ENCODE data around the gene SEMA3C. TPM values are rescaled to one million over a fixed set of nuclear protein-coding genes. Genes with fewer than 3 reads are reported as not detected.

The SEMA3C gene
- polyA plus RNA-seq, 1 experiment, result 64.1 TPM

DNA sequence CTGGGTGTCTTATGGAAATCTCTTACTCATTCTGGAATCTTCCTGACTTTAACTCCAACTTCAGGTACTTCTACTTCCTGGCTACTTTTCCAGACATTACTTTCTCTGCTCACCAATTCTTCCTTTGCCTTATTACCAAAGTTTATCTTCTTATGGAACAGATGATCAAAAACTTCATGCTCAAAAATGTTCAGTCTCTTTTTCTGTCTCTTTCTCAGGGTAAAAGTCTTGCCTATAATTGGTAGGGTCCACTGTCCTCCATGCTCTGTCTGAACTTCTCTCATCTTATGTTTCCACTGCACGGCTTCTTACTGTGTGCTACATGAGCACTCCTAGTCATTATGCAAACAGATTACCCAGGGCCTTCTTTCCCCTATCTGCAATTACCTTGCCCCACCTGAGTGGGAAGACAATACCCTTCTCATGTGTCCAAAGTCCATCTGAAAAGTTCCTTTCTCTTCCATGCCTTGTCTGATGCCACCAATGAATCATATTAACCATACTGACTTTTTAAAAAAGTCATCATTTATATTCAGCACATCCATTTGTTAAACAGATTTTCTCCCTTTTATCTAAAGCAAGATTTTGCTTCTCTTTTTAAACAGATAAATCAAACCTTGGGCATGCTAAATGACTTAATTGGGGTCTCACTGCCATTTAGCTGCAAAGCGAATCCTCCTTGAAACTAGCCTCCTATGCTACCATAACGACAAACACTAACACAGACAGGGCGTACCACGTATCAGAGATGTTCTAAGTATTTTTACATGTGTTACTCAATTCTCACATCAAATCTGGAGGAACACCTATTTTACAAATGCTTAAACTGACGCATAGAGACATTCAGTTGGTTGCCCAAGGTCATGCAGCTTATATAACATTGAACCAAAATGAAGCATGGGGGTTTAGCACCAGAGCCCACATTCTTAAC lies 48.8 kb downstream of the SEMA3C start:
- no peaks in the 10 kb centered on the region for H3K36me3 ChIP-seq (ENCODE audit: control insufficient read depth, insufficient read depth, low read length)
- CTCF ChIA-PET, result no interaction called here
- TF ChIP-seq, protein P1, sequence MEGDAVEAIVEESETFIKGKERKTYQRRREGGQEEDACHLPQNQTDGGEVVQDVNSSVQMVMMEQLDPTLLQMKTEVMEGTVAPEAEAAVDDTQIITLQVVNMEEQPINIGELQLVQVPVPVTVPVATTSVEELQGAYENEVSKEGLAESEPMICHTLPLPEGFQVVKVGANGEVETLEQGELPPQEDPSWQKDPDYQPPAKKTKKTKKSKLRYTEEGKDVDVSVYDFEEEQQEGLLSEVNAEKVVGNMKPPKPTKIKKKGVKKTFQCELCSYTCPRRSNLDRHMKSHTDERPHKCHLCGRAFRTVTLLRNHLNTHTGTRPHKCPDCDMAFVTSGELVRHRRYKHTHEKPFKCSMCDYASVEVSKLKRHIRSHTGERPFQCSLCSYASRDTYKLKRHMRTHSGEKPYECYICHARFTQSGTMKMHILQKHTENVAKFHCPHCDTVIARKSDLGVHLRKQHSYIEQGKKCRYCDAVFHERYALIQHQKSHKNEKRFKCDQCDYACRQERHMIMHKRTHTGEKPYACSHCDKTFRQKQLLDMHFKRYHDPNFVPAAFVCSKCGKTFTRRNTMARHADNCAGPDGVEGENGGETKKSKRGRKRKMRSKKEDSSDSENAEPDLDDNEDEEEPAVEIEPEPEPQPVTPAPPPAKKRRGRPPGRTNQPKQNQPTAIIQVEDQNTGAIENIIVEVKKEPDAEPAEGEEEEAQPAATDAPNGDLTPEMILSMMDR (IDR thresholded peaks at IDR 0.05; ENCODE audit: insufficient read depth, low read depth, low read length), result no peak
- DNase-seq (ENCODE audit: low read depth), result no peak
- POLR2A ChIA-PET, result no interaction called here
- H3K4me3 ChIP-seq (ENCODE audit: low read depth, low read length), result no peak overlapping the region
- no peaks in the 10 kb centered on the region for H3K27me3 ChIP-seq (ENCODE audit: control insufficient read depth, insufficient read depth, low read length)

DNA sequence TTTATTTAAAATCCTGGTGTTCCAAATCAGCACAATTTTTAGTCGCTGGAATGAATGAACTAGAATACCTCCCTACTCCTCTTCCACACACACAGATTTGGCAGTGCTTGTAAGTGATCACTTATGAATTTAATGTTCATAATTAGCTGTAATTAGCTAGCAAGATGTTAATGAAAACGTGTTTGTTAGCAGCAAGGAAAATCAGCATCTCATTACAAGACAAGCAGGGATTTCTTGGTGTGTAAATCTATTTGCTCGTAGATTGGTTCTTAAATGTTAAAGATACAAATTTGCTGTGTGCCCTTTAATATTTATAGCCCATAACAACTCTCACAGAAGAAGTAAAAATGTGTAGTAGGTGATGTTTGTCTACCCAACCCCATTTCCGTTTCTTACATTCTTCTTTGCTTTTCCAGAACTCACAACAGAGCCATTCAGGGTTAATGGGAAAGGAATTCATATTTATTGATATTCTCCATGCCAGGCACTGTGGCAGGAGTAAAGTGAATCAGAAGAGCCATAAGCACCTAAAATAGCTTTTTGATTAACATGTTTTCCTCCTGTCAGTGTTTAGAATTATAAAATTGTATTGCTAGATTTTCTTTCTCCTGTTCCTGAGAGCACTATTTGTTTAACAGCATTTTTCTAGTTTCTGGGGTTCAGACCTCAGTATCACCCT lies 49.6 kb downstream of the SEMA3C start:
- POLR2A ChIA-PET, result no interaction called here
- Histone ChIP-seq H3K4me3 (ENCODE audit: low read depth, low read length) (no peak overlapping the region), H3K36me3 (ENCODE audit: control insufficient read depth, insufficient read depth, low read length) (no peaks in the 10 kb centered on the region), H3K27me3 (ENCODE audit: control insufficient read depth, insufficient read depth, low read length) (no peaks in the 10 kb centered on the region)
- DNase-seq (ENCODE audit: low read depth), result no peak
- CTCF ChIA-PET, result no interaction called here
- TF ChIP-seq, protein P1 (IDR thresholded peaks at IDR 0.05; ENCODE audit: insufficient read depth, low read depth, low read length), result no peak

DNA sequence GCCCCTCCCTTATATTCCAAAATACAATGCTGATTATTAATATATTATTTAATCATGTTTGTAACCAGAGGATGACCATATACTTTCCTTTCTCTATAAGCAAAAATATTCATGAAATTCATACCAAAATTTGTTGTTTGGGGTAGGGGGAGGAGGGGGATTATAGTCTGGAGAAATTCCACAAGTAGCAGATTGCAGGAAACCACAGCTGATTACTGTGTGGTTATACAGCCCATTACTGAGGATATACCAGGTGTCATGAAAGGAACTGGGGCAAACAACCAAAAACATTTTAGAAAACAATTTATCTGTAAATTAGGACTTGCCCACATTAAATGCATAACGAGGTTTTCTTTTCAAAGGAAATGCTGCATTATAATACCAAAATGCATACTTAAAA lies 50.3 kb downstream of the SEMA3C start:
- Histone ChIP-seq H3K4me3 (ENCODE audit: low read depth, low read length) (no peak overlapping the region), H3K27me3 (ENCODE audit: control insufficient read depth, insufficient read depth, low read length) (no peaks in the 10 kb centered on the region), H3K36me3 (ENCODE audit: control insufficient read depth, insufficient read depth, low read length) (no peaks in the 10 kb centered on the region)
- TF ChIP-seq, protein P1 (IDR thresholded peaks at IDR 0.05; ENCODE audit: insufficient read depth, low read depth, low read length), result no peak
- POLR2A ChIA-PET, result interaction anchor here (0.8 kb wide), 1 partner anchor 22 kb away, joined by 3 read pairs; no protein-coding TSS in a partner anchor
- CTCF ChIA-PET, result no interaction called here
- no peak for DNase-seq (ENCODE audit: low read depth)

DNA sequence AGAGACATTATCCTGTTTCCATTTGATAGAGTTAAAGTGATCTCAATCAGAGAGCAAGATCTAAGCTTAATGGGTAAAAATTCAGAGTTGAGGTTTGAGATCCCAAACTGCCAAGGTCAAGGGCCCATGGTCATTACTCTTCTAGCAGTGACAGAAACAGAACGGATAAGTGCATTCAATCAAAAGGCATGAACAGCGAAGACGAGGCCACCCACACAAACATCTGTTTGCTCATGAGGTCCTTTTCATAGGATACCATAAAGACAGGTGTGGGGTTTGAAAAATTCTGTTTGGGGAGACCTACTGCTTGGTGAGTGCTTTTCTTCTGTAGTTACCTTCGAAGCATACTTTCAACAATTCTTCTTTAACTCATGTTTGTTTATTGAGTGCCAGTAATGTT lies 58.3 kb downstream of the SEMA3C start:
- POLR2A ChIA-PET, result no interaction called here
- H3K4me3 ChIP-seq (ENCODE audit: low read depth, low read length), result no peak overlapping the region
- no peaks in the 10 kb centered on the region; the same call in 1 of the 2 replicates for H3K36me3 ChIP-seq (ENCODE audit: control insufficient read depth, insufficient read depth, low read length)
- no peak for DNase-seq (ENCODE audit: low read depth)
- H3K27me3 ChIP-seq (ENCODE audit: control insufficient read depth, insufficient read depth, low read length), result no peaks in the 10 kb centered on the region
- TF ChIP-seq, protein P1 (IDR thresholded peaks at IDR 0.05; ENCODE audit: insufficient read depth, low read depth, low read length), result no peak
- CTCF ChIA-PET, result interaction anchor here (1.4 kb wide), 2 partner anchors 15 to 18 kb away, joined by 5 to 6 read pairs; no protein-coding TSS in a partner anchor

Data from BJ (cell line).